NCI-H2196 treated with DMSO at 0.1 percent for 48 hours (cell line): ENCODE data around the gene CELF4.

Source experiments
- DNase-seq: peaks from one replicate; lab custom pipeline; 2025; ENCODE audit not compliant: unreplicated experiment; lab: John Stamatoyannopoulos, UW

Gene CELF4

GRCh38 chr18:37266290-37266689 is 299.3 kb downstream of the CELF4 start:
- DNase-seq = no peak

- DNase-seq = no peak
These were observed 300.2 kb downstream of the CELF4 start for GRCh38 chr18:37265382-37265781.

- no peak for DNase-seq
These were observed 300.6 kb downstream of the CELF4 start for GRCh38 chr18:37264956-37265355.

GRCh38 chr18:37261988-37262387 is 303.6 kb downstream of the CELF4 start:
- no peak for DNase-seq

- DNase-seq = no peak
These were observed 304.3 kb downstream of the CELF4 start for GRCh38 chr18:37261246-37261840.

GRCh38 chr18:37260367-37261093 is 305.1 kb downstream of the CELF4 start:
- no peak for DNase-seq

- DNase-seq = no peak
These were observed 305.9 kb downstream of the CELF4 start for GRCh38 chr18:37259711-37260110.

- no peak for DNase-seq
These were observed 306.8 kb downstream of the CELF4 start for GRCh38 chr18:37258819-37259218.

GRCh38 chr18:37258131-37258530 is 307.5 kb downstream of the CELF4 start:
- DNase-seq = no peak

GRCh38 chr18:37254973-37255372 is 310.6 kb downstream of the CELF4 start:
- DNase-seq = no peak

- no peak for DNase-seq
These were observed 311.3 kb downstream of the CELF4 start for GRCh38 chr18:37254236-37254754.

GRCh38 chr18:37253394-37254235 is 312.0 kb downstream of the CELF4 start:
- DNase-seq = peak; percentile 12

GRCh38 chr18:37252854-37253393 is 312.7 kb downstream of the CELF4 start:
- no peak for DNase-seq

- no peak for DNase-seq
These were observed 313.3 kb downstream of the CELF4 start for GRCh38 chr18:37252342-37252741.

GRCh38 chr18:37251679-37252078 is 313.9 kb downstream of the CELF4 start:
- DNase-seq = no peak

- DNase-seq = no peak
These were observed 315.5 kb downstream of the CELF4 start for GRCh38 chr18:37249895-37250618.

GRCh38 chr18:37249171-37249886 is 316.3 kb downstream of the CELF4 start:
- no peak for DNase-seq

GRCh38 chr18:37248281-37248680 is 317.3 kb downstream of the CELF4 start:
- no peak for DNase-seq

- DNase-seq = no peak
These were observed 318.0 kb downstream of the CELF4 start for GRCh38 chr18:37247497-37248161.
